ENCODE results near the gene LAMC3.

DNA sequence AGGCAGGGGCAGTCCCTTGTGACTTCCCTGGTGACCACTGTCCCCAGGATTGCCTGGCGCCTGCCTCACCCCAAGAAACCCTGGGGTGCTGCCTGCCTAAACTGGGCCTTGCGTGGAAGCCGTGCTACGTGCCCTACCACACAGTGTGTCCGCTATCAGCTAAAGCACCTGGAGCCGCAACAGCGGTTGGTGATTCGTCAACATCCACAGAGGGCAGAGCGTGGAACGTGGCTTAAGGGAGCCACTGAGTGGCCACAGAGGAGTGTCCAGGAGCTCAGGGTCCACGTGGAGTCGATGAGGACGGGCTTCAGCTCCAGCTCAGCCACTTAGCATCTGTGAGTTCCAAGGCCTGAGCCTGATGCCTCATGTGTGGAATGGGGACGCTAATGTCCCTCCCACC, 25.3 kb downstream of the LAMC3 start:
- no peak for TF ChIP-seq CTCF (conservative IDR thresholded peaks at IDR 0.05; ENCODE audit: low read length)
- TF ChIP-seq EZH2phosphoT487 (IDR thresholded peaks at IDR 0.05; ENCODE audit: borderline replicate concordance, low read depth, low read length), result no peak
